Measurements from ENCODE around the gene CXCL8. TPM values are rescaled to one million over a fixed set of nuclear protein-coding genes. Genes with fewer than 3 reads are reported as not detected.

The CXCL8 gene
- total and polyA plus RNA-seq, 2 of the 8 experiments (the other 6 are each of a cell fraction or from before 2014, with no cell fraction given): not detected

DNA sequence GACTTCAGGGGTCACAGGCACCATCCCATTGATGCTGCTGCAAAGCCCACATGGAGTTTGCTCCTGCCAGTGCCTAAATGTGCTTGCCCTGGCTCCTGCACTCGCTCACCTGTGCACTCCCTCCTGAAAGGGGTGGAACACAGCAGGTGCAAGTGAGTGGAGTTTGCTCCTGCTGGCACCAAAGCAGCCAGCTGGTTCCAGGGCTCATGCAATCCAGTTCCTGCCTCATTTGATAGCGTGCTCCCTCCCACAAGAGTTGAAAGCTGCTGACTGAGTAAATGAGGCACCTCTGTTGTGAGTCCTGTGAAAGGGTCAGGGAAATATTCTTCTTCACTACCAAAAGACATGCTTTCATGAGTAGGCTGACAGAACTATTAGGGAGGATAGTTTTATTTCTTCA, 30.5 kb downstream of the CXCL8 start (continued):
- TF ChIP-seq, protein P1, sequence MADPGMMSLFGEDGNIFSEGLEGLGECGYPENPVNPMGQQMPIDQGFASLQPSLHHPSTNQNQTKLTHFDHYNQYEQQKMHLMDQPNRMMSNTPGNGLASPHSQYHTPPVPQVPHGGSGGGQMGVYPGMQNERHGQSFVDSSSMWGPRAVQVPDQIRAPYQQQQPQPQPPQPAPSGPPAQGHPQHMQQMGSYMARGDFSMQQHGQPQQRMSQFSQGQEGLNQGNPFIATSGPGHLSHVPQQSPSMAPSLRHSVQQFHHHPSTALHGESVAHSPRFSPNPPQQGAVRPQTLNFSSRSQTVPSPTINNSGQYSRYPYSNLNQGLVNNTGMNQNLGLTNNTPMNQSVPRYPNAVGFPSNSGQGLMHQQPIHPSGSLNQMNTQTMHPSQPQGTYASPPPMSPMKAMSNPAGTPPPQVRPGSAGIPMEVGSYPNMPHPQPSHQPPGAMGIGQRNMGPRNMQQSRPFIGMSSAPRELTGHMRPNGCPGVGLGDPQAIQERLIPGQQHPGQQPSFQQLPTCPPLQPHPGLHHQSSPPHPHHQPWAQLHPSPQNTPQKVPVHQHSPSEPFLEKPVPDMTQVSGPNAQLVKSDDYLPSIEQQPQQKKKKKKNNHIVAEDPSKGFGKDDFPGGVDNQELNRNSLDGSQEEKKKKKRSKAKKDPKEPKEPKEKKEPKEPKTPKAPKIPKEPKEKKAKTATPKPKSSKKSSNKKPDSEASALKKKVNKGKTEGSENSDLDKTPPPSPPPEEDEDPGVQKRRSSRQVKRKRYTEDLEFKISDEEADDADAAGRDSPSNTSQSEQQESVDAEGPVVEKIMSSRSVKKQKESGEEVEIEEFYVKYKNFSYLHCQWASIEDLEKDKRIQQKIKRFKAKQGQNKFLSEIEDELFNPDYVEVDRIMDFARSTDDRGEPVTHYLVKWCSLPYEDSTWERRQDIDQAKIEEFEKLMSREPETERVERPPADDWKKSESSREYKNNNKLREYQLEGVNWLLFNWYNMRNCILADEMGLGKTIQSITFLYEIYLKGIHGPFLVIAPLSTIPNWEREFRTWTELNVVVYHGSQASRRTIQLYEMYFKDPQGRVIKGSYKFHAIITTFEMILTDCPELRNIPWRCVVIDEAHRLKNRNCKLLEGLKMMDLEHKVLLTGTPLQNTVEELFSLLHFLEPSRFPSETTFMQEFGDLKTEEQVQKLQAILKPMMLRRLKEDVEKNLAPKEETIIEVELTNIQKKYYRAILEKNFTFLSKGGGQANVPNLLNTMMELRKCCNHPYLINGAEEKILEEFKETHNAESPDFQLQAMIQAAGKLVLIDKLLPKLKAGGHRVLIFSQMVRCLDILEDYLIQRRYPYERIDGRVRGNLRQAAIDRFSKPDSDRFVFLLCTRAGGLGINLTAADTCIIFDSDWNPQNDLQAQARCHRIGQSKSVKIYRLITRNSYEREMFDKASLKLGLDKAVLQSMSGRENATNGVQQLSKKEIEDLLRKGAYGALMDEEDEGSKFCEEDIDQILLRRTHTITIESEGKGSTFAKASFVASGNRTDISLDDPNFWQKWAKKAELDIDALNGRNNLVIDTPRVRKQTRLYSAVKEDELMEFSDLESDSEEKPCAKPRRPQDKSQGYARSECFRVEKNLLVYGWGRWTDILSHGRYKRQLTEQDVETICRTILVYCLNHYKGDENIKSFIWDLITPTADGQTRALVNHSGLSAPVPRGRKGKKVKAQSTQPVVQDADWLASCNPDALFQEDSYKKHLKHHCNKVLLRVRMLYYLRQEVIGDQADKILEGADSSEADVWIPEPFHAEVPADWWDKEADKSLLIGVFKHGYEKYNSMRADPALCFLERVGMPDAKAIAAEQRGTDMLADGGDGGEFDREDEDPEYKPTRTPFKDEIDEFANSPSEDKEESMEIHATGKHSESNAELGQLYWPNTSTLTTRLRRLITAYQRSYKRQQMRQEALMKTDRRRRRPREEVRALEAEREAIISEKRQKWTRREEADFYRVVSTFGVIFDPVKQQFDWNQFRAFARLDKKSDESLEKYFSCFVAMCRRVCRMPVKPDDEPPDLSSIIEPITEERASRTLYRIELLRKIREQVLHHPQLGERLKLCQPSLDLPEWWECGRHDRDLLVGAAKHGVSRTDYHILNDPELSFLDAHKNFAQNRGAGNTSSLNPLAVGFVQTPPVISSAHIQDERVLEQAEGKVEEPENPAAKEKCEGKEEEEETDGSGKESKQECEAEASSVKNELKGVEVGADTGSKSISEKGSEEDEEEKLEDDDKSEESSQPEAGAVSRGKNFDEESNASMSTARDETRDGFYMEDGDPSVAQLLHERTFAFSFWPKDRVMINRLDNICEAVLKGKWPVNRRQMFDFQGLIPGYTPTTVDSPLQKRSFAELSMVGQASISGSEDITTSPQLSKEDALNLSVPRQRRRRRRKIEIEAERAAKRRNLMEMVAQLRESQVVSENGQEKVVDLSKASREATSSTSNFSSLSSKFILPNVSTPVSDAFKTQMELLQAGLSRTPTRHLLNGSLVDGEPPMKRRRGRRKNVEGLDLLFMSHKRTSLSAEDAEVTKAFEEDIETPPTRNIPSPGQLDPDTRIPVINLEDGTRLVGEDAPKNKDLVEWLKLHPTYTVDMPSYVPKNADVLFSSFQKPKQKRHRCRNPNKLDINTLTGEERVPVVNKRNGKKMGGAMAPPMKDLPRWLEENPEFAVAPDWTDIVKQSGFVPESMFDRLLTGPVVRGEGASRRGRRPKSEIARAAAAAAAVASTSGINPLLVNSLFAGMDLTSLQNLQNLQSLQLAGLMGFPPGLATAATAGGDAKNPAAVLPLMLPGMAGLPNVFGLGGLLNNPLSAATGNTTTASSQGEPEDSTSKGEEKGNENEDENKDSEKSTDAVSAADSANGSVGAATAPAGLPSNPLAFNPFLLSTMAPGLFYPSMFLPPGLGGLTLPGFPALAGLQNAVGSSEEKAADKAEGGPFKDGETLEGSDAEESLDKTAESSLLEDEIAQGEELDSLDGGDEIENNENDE (IDR thresholded peaks at IDR 0.05; ENCODE audit: insufficient replicate concordance, low read length): no peak
- TF ChIP-seq JUND (IDR thresholded peaks at IDR 0.05; ENCODE audit: low read length) (no peak), KDM5A (IDR thresholded peaks at IDR 0.05; ENCODE audit: low read length) (no peak), KDM1A (IDR thresholded peaks at IDR 0.05; ENCODE audit: borderline replicate concordance, low read length) (no peak), POLR2AphosphoS5 (IDR thresholded peaks at IDR 0.05; ENCODE audit: low read depth, low read length) (no peak)

Data from H1 (cell line).